NT2/D1 (cell line): ENCODE results near the gene DCLRE1C.
"Not testable (repeated sequence)": the region's sequence is repeated elsewhere in the genome, so short reads cannot be mapped to it uniquely, and the experiment has no call there.

Experiments used
- DNase-seq: peaks from one replicate; pipeline ENCODE4 v3.0.0-alpha.2; 2011; ENCODE audit warnings: low read depth, low spot score
- H3K27me3 ChIP-seq: 2 replicates; pipeline ENCODE4 v1.6.0; 2011; ENCODE audit warnings: mild to moderate bottlenecking; ENCODE audit not compliant: insufficient read length, insufficient read depth
- H3K36me3 ChIP-seq: 2 replicates; pipeline ENCODE4 v1.6.1; 2011; ENCODE audit warnings: mild to moderate bottlenecking, low read length, mixed read lengths; ENCODE audit not compliant: insufficient read depth, insufficient read length
- H3K4me1 ChIP-seq: 2 replicates; pipeline ENCODE4 v1.5.1; 2011; ENCODE audit not compliant: insufficient read depth, insufficient read length
- H3K4me3 ChIP-seq: 2 replicates; pipeline ENCODE4 v1.5.1; 2011; ENCODE audit warnings: low read depth; ENCODE audit not compliant: insufficient read length
- H3K9ac ChIP-seq: 2 replicates; pipeline ENCODE4 v1.6.0; 2011; ENCODE audit warnings: low read depth; ENCODE audit not compliant: insufficient read length
- H3K9me3 ChIP-seq: 2 replicates; pipeline ENCODE4 v1.5.1; 2011; ENCODE audit warnings: mild to moderate bottlenecking, low read length; ENCODE audit not compliant: insufficient read depth
- SUZ12 ChIP-seq: IDR thresholded peaks from 2 replicates; pipeline ENCODE4 v1.6.1; 2011; ENCODE audit not compliant: insufficient read length, insufficient read depth; ENCODE audit errors: extremely low read depth
- YY1 ChIP-seq: IDR thresholded peaks from 2 replicates; pipeline ENCODE4 v1.6.1; 2011; ENCODE audit not compliant: insufficient read length, insufficient read depth
- ZNF274 ChIP-seq: IDR thresholded peaks from 2 replicates; pipeline ENCODE4 v1.6.1; 2011; ENCODE audit warnings: mild to moderate bottlenecking, low read depth, low read length

DCLRE1C gene

DNA sequence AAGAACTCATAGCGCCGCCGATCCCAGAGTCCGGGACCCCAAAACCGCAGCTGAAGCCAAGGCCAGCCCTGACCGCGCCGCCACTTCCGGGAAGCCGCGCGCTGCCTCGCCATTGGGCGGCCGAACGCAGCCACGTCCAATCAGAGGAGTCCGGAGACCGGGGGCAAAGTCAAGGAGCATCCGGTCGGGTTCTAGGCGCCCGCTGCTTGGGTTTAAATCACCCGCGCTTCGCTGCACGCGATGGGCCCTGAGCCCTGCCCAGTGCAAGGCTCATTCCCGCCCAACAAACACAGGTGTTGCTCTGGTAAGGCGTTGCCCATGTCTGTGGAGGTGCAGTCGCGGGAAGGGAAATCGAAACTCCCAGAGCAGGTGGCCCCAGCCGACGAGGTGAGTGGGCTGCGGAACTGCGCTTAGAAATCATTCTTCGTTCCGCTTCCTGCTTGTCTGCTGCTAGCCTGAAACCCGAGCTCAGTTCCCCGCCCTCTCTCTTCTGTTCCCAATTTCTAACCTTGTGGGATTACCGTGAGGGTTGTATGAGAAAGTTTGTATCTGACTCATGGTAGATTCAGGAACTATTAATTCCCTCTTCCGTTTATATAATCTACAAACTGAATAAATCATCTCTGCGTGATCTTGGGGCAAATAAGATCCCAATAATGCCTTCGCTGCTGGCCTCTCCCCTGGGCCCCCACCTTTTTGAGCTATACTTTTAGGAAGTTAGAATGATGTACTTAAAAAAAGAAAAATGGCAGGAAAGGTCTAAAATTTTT is at the start of gene DCLRE1C:
Gene DCLRE1C (minus strand): TSS at position 96 of the 770 bp plus-strand sequence. CDS start 86 bp downstream, at position 10.
- Histone ChIP-seq H3K9ac (peak within 1 kb of the TSS; percentile 89), H3K4me1 (no peaks in the 10 kb centered on the region), H3K4me3 (peak within 1 kb of the TSS; percentile 78), H3K27me3 (no peaks in the 10 kb centered on the region), H3K9me3 (no peaks in the 10 kb centered on the region), H3K36me3 (peaks cover 8% of the 10 kb centered on the region)
- DNase-seq, result peak; percentile 59
- no peak for TF ChIP-seq ZNF274
- no peak for TF ChIP-seq YY1
- TF ChIP-seq SUZ12, result no peak

DNA sequence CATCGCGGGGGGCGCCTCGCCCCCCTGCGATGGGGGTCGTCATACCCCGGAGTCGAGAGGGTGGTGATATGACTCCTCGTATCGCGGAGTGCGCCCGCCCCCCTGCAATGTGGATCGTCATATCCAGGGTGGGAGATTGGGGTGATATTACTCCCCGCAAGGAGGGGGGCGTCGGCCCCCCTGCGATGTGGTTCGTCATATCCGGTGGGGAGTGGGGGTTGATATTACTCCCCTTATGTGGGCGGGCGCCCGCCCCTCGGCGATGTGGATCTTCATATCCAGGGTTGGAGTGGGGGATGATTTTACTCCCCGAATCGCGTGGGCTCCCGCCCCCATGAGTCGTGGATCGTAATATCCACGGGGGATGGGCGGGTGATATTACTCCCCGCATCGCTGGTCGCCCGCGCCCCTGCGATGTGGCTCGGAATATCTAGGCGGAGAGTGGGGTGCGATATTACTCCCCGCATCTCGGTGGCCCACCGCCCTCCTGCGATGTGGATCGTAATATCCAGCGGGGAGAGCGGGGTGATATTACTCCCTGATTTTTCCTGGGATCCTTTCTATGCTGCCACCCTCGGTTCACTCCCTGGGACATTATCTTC is 42.2 kb upstream of the DCLRE1C start:
- no peak for TF ChIP-seq SUZ12
- TF ChIP-seq YY1, result no peak
- no peak for TF ChIP-seq ZNF274
- H3K4me3 ChIP-seq, result no peak overlapping the region
- no peaks in the 10 kb centered on the region for H3K27me3 ChIP-seq
- no peak for DNase-seq
- H3K9ac ChIP-seq, result no peak overlapping the region
- no peaks in the 10 kb centered on the region for H3K9me3 ChIP-seq
- H3K36me3 ChIP-seq, result no peaks in the 10 kb centered on the region
- H3K4me1 ChIP-seq, result no peaks in the 10 kb centered on the region

DNA sequence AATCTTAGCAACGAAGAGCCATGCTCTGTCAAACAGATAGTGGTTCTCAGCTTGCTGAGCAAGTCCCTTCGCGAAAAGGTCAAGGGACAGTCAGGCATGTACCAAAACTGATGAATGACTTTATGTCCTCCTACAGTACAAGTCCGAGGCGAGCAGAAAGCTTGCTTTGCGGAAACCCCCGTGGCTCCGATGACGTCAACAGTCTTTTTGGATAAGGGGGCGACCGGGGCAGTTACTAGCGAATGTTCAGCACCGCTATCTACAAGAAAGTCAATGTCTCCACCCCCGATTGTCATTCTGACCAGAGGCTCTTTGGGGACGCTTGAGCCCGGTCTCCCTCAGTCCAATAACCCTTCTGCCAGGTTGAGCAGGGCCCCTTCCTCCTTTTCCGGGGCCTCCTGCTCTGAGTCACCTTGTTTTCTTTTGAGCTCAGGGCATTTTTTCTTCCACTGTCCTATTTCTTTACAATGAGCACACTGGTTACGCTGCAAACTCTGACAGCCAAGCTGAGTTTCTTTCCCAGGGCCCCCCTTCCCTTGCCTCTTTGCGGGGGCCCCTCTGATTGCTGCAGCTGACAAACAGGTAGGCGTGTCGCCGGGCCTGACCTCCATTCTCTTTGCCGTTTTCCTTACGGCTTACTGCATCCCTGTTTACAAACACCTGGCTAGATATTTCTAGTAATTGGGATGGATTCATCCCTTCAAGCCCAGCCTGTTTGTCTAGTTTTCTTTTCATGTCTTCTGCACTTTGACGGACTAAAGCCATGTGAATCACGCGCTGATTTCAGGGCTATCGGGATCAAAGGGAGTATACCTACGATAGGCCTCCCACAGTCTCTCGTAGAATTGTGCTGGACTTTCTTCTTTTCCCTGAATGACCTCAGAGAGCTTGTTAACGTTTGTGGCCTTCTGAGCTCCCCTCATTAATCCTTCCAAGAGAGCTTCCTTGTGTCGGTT is 39.9 kb upstream of the DCLRE1C start:
- H3K36me3 ChIP-seq, H3K9ac ChIP-seq, H3K9me3 ChIP-seq, DNase-seq, H3K4me1 ChIP-seq, H3K27me3 ChIP-seq, H3K4me3 ChIP-seq: not testable (repeated sequence)

DNA sequence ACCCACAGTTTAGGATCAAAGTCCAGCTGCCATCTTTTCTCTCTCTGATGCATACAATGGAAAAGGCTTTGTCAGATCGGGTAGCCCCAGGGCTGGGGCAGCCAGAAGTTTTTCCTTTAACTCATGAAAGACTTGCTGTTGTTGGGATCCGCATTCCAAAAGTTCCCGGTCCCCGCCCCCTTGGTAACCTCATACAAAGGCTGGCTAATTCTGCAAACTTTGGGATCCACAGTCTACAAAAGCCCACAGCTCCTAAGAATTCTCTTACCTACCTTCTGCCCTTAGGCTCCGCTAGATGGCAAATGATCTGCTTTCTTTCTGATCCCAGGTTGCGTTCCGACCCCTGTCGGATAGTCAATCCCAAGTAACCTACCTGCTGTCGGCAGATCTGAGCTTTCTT is 38.4 kb upstream of the DCLRE1C start:
- not testable (repeated sequence) for H3K4me3 ChIP-seq, H3K36me3 ChIP-seq, H3K9me3 ChIP-seq, H3K4me1 ChIP-seq, H3K27me3 ChIP-seq, DNase-seq, H3K9ac ChIP-seq

DNA sequence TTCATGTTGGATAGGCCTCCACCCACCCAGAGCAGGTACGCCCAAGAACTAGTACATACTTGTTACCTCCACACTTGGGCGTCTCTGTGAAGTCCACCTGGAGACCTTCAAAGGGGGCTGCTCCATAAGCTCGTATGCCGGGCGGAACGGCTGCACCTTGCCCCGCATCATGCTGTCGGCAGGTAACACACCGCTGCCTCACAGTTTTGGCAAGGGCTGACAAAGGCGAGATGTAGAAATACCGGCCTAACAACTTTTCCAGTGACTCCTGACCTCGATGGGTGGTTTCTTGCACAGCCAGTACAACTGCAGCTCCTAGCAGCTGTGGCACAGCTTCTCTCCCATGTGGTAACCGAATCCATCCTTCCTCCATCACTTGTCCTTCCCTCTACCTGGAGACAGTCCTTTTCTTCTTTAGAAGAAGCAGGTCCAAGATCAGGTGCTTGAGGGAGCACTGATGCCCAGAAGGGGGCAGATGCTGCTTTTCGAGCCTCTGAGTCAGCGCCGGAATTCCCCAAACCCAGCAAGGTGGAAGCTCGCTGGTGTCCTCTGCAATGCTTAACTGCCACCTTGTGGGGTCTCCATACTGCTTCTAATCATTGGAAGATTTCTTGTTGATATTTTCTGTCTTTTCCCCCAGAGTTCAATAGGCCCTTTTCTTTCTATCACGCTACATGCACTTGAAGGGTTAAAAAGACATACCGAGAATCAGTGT is 37.3 kb upstream of the DCLRE1C start:
- peak; percentile 46 for DNase-seq
- H3K9ac ChIP-seq, H3K9me3 ChIP-seq, H3K4me1 ChIP-seq, H3K4me3 ChIP-seq, H3K36me3 ChIP-seq, H3K27me3 ChIP-seq: not testable (repeated sequence)

DNA sequence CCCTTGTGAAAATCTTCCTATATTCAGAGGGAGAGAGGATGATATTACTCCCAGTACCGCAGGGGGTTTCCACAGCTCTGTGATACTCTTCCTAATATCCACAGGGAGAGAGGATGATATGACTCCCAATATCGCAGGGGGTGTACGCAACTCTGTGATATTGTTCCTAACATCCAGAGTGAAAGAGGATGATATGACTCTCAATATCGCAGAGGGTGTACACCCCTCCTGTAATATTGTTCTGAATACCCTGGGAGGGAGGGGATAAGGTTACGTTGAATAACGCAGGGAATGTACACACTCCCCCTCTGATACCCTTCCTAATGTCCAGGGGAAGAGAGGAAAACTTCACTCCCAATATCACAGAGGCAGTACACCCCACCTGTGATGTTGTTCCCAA is 35.7 kb upstream of the DCLRE1C start:
- DNase-seq, H3K4me1 ChIP-seq: not testable (repeated sequence)

DNA sequence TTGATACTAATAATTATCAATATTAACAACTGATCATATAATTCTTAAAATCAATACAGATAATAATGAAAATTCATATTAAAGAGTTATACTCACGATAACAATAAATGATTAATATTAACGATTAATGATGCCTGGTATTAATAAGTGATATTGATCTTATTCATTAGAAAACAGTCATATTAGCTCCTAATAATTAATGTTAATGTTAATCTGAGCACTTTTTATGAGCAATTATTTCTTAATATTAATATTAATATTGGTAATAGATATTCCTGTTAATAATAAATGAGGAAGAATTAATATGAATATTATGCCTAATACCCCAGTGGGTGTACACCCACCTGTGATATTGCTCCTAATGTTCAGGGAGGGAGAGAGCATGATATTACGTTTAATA is 28.8 kb upstream of the DCLRE1C start:
- Histone ChIP-seq H3K4me3 (no peak overlapping the region), H3K9ac (no peak overlapping the region), H3K4me1 (no peaks in the 10 kb centered on the region), H3K9me3 (no peaks in the 10 kb centered on the region), H3K27me3 (no peaks in the 10 kb centered on the region), H3K36me3 (no peaks in the 10 kb centered on the region)
- no peak for DNase-seq
- no peak for TF ChIP-seq SUZ12
- no peak for TF ChIP-seq YY1
- no peak for TF ChIP-seq ZNF274

More for the DNA sequence above, 35.7 kb upstream of the DCLRE1C start:
- H3K9ac ChIP-seq, H3K36me3 ChIP-seq, H3K4me3 ChIP-seq, H3K9me3 ChIP-seq, H3K27me3 ChIP-seq: not testable (repeated sequence)
